ENCODE results near the gene AHDC1.

Gene AHDC1

DNA sequence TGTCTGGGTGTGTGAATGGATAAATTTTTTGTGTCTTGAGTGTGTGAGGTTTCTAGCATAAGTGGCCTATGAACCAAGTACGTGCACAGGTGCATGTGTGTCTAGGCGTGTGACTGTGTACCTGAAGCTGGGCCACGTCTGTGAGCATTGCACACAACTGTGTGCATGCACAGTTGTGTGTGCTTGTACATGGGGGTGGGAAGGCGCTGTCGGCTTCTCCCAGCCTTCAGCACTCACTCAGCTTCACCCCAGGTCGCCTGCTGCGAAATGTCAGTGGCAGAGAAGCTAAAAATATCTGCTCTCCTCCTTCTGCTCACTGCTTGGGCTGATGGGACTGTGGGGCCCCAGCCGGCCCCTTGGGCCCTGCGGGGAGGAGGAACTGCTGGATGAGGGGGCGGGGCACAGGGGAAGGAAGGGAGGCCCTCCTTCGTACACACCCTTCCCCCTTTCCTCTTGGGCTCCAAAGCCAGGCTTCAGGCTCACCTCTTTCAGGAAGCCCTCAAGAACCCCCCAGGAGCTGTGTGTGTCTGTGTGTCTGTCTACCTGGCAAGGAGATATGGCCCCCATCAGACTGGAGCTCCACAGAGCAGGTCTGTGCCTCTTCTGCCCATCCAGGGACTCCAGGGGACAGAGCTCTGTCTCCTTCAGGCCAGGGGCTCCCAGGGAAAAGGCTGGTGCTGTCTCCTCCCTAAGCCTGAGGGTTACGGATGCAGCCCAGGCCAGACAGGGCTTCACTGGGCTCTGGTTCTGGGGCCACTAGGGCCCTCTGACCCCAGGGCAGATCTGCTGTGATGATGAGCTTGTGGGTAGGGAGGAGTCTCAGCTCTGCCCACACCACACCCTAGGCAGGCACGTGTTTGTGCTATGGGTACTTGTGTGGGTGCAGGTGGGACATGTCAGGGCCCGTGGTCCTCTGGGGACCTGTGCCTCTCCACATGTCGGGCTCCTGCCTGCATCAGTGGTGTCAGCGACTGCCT, 78.4 kb downstream of the AHDC1 start:
- peaks cover 7% of the 10 kb centered on the region; the same call in 1 of the 2 replicates for H3K27me3 ChIP-seq (ENCODE audit: insufficient read depth, low read length)
- peaks cover 47% of the 10 kb centered on the region for H3K4me1 ChIP-seq (ENCODE audit: insufficient read depth, low read length)
- no peaks in the 10 kb centered on the region for H3K36me3 ChIP-seq (ENCODE audit: insufficient read depth, low read depth, low read length)
- peak overlapping the region; percentile 67; the same call in 1 of the 2 replicates for H3K9ac ChIP-seq (ENCODE audit: low read depth, low read length)
- H3K4me3 ChIP-seq (ENCODE audit: low read length) = peak overlapping the region; percentile 55
- no peaks in the 10 kb centered on the region for H3K9me3 ChIP-seq (ENCODE audit: insufficient read depth, low read depth, low read length)
- peak overlapping the region; percentile 61 for H3K27ac ChIP-seq (ENCODE audit: low read length)

DNA sequence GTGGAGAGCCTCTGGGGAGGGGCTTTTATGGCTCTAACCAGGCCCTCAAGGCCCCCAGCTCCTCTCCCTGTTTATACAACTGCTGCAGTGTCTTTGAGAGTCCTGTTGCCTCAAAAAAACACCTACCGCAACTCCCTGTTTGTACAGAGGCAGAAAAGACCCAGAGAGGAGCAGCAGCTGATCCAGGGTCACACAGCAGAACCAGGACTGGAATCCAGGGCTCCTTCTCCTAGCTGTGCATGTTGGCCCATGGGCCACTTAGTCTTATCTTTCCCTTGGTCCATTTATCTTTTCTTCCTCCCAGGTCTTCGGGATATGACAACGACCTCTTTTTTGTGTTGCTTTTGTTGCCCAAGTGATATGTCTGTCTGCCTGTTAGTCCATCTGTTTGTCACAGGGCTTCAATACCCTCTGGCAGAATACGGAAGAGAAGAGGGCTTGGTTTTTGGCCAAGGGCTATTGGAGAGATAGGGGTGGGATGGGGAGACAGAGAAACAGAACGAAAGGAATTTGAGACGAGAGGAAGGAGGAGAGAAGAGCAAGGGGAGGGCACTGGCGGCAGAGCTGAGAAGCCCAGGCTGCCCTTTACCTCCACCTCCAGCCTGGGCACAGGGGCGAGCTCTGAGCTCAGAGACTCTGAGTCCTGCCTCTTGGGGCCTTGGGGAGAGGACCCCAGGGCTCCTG, 80.5 kb downstream of the AHDC1 start:
- no peak overlapping the region for H3K9ac ChIP-seq (ENCODE audit: low read depth, low read length)

DNA sequence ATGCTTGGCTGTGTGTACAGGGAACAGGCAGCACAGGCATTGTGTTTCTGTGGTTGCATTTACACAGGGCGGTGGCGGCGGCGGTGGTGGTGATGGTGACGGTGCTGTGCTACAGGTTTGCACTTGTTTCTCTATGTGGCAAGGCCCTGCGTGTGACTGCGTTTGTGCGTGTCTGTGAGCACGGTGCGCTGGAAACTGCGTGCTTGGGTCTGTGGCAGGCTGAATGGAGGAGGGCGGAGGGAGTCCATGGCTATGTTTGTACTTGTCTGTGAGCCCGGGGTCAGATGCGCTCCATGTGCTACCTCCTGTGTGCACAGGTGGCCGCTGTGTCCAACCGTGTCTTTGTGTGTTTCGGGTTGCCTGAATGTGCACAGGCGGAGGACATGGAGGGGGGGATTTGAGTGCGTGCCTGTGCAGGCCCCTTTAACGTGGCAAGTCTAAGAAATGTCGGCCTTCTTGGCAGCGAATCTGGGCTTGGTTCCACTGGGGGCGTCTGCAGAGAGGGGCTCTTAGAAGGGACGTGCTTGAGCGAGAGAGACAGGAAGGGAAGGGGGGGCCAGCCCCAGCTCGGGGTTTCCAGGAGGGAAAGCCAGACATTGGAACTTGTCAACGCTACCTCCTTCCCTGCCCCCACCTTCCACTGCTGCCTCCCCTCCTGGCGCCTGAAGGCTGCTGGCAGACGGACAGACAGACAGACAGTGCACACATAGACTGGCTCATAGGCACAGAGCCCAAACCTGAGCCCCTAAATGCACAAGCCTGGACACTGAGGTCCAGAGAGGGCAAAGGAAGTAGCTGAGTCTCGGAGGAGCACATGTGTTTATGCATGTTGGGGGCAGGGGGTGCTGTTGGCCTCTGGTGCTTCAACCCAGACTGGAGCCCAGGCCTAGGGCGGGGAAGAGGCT, 81.3 kb downstream of the AHDC1 start:
- Histone ChIP-seq H3K36me3 (ENCODE audit: insufficient read depth, low read depth, low read length) (no peaks in the 10 kb centered on the region), H3K4me3 (ENCODE audit: low read length) (no peak overlapping the region), H3K4me1 (ENCODE audit: insufficient read depth, low read length) (peaks cover 37% of the 10 kb centered on the region), H3K9me3 (ENCODE audit: insufficient read depth, low read depth, low read length) (no peaks in the 10 kb centered on the region), H3K27me3 (ENCODE audit: insufficient read depth, low read length) (no peaks in the 10 kb centered on the region), H3K9ac (ENCODE audit: low read depth, low read length) (peak overlapping the region; percentile 42; the same call in 1 of the 2 replicates), H3K27ac (ENCODE audit: low read length) (no peak overlapping the region)

More for the DNA sequence above, 80.5 kb downstream of the AHDC1 start:
- H3K4me1 ChIP-seq (ENCODE audit: insufficient read depth, low read length) = peaks cover 39% of the 10 kb centered on the region
- H3K27me3 ChIP-seq (ENCODE audit: insufficient read depth, low read length) = peaks cover 3% of the 10 kb centered on the region; the same call in 1 of the 2 replicates
- H3K9me3 ChIP-seq (ENCODE audit: insufficient read depth, low read depth, low read length) = no peaks in the 10 kb centered on the region
- H3K36me3 ChIP-seq (ENCODE audit: insufficient read depth, low read depth, low read length) = no peaks in the 10 kb centered on the region
- no peak overlapping the region for H3K4me3 ChIP-seq (ENCODE audit: low read length)
- H3K27ac ChIP-seq (ENCODE audit: low read length) = no peak overlapping the region

DNA sequence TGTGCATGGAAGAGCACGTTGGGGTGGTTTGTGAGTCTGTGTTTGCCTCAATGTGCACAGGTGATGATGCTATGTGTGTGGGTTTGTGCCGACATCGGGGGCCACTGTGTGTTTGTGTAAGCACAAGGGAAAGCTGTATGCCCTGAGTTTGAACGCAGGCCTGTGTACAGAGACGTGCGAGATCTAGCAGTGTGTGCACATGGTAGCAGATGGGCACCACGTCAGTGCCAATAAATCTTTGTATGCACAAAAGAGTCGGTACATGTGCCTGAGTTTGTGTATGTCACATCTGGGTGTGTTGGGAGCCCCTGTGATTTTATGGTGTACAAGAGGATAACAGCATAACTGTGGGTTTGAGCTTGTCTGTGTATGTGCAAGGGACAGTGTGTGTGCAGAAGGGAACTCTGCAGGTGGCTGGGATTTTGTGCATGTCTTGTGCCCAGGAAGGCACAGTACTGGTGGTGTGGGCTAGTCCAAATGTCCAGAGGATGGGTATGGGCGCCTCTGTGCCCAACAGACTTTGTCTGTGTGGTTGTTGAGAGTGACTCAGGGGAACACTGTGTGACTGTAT, 82.0 kb downstream of the AHDC1 start:
- no peak overlapping the region for H3K9ac ChIP-seq (ENCODE audit: low read depth, low read length)
- no peaks in the 10 kb centered on the region for H3K27me3 ChIP-seq (ENCODE audit: insufficient read depth, low read length)
- peaks cover 36% of the 10 kb centered on the region for H3K4me1 ChIP-seq (ENCODE audit: insufficient read depth, low read length)
- no peaks in the 10 kb centered on the region for H3K36me3 ChIP-seq (ENCODE audit: insufficient read depth, low read depth, low read length)
- no peak overlapping the region for H3K27ac ChIP-seq (ENCODE audit: low read length)
- H3K4me3 ChIP-seq (ENCODE audit: low read length) = no peak overlapping the region
- no peaks in the 10 kb centered on the region for H3K9me3 ChIP-seq (ENCODE audit: insufficient read depth, low read depth, low read length)

DNA sequence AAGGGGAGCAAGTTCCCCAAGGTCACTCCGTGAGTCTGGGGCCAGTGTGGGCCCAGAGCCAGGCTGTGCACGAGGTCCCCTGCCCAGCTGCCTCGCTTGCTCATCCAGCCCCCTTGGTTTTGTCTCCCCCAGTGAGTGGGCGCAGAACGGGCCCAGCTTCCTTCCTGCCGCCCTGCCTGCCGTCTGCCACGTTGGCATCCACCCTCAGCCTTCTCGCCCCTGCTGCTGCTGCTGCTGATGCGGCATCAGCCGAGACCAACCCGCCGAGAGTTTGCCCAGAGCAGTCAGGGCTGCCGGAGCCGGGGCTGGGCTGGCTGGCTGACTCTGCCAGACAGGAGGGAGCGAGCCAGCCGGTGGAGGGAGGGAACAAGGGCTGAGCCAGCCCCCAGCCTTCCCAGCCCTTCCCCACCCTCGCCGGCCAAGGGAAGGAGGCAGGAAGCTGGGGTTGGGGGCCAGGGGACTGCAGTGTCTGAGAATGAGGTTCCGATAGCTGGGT, 82.6 kb downstream of the AHDC1 start:
- no peak overlapping the region for H3K9ac ChIP-seq (ENCODE audit: low read depth, low read length)
- no peak overlapping the region for H3K27ac ChIP-seq (ENCODE audit: low read length)

DNA sequence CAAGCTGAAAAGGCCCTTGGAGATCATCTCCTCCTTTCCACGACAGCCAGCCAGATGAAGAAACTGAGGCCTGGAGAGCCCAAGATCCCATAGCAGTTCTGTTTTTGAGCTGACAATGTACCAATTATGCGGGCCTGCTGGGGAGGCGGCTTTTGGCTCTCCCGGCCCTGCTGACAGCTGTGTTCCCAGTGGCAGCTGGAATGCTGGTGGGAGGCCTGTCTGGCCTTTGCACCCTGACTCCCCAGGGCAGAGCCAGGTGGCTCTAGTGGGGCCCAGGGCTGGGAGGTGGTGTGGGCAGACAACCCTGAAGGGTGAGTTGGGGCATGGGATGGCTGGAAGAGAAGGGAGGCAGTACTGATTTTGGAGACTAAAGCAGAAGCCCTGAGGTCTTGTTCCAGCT, 83.3 kb downstream of the AHDC1 start:
- H3K4me3 ChIP-seq (ENCODE audit: low read length) = no peak overlapping the region
- H3K9me3 ChIP-seq (ENCODE audit: insufficient read depth, low read depth, low read length) = no peaks in the 10 kb centered on the region
- H3K4me1 ChIP-seq (ENCODE audit: insufficient read depth, low read length) = peaks cover 23% of the 10 kb centered on the region
- no peaks in the 10 kb centered on the region for H3K27me3 ChIP-seq (ENCODE audit: insufficient read depth, low read length)
- H3K27ac ChIP-seq (ENCODE audit: low read length) = no peak overlapping the region
- no peak overlapping the region for H3K9ac ChIP-seq (ENCODE audit: low read depth, low read length)
- no peaks in the 10 kb centered on the region for H3K36me3 ChIP-seq (ENCODE audit: insufficient read depth, low read depth, low read length)

More for the DNA sequence above, 82.6 kb downstream of the AHDC1 start:
- no peak overlapping the region for H3K4me3 ChIP-seq (ENCODE audit: low read length)
- H3K27me3 ChIP-seq (ENCODE audit: insufficient read depth, low read length) = no peaks in the 10 kb centered on the region
- H3K4me1 ChIP-seq (ENCODE audit: insufficient read depth, low read length) = peaks cover 30% of the 10 kb centered on the region
- H3K9me3 ChIP-seq (ENCODE audit: insufficient read depth, low read depth, low read length) = no peaks in the 10 kb centered on the region
- no peaks in the 10 kb centered on the region for H3K36me3 ChIP-seq (ENCODE audit: insufficient read depth, low read depth, low read length)

DNA sequence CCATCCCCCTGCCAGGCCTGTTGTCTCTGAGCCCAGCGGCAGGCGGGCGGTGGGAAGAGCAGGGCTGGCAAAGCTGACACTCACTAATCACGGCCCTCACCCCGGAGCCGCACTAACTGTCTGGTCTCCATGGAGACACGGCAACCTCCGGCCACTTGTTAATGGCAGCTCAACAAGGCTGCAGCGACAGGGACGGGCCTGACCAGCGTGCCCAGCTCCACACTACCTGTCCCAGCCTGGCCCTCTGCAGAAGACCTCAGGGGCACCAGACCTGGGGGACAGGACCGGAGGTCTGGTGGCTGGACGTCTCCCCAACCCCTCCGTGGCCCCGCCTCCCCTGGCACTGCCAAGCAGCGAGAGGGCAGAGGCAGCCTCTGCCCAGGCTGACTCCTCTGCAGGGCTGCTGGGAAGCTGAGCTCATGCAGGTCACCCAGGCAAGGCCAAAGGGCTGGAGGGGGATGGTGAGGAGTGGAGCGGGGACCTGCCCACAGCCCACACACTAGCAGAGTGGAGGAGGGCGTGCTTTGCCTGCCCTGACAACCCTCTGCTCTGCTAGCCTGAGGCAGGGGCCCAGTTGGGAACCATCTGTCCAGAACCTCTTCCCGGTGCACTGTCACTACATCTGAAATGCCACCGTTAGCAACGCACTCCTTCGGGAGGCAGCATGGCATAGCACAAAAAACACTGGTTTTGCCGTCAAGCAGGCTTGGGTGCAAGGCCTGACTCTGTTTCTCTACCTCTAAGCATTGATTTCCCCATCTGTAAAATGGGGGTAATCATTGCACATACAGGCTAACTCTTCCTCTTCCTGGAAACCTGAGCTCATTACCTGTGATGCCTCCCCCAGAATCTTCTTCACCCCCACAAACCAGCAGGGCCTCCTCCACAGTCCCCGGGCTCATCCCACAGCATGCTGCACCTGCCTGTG, 84.3 kb downstream of the AHDC1 start:
- no peaks in the 10 kb centered on the region for H3K9me3 ChIP-seq (ENCODE audit: insufficient read depth, low read depth, low read length)
- H3K4me1 ChIP-seq (ENCODE audit: insufficient read depth, low read length) = peaks cover 17% of the 10 kb centered on the region; the same call in 1 of the 2 replicates
- H3K4me3 ChIP-seq (ENCODE audit: low read length) = no peak overlapping the region
- no peaks in the 10 kb centered on the region for H3K27me3 ChIP-seq (ENCODE audit: insufficient read depth, low read length)
- H3K9ac ChIP-seq (ENCODE audit: low read depth, low read length) = no peak overlapping the region; the same call in 1 of the 2 replicates
- no peak overlapping the region for H3K27ac ChIP-seq (ENCODE audit: low read length)
- H3K36me3 ChIP-seq (ENCODE audit: insufficient read depth, low read depth, low read length) = no peaks in the 10 kb centered on the region

DNA sequence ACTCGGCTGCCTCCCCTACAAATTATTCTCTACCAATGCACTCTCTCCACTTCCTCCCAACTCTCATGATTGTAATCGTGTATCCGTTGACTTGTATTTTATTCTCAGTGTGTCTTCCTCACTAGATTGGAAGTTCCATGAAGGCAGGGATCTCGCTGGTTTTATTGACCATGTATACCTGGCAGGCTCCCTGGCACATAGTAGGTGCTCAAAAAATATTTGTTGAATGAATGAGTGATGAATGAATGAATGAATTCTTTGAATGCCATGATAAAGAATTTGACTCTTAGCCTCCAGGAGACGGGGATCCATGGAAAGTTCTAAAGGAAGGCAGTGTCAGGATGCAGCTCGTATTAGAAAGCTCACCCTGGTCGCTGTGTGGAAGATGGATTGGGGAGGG, 85.1 kb downstream of the AHDC1 start:
- Histone ChIP-seq H3K4me3 (ENCODE audit: low read length) (no peak overlapping the region), H3K27ac (ENCODE audit: low read length) (no peak overlapping the region)

DNA sequence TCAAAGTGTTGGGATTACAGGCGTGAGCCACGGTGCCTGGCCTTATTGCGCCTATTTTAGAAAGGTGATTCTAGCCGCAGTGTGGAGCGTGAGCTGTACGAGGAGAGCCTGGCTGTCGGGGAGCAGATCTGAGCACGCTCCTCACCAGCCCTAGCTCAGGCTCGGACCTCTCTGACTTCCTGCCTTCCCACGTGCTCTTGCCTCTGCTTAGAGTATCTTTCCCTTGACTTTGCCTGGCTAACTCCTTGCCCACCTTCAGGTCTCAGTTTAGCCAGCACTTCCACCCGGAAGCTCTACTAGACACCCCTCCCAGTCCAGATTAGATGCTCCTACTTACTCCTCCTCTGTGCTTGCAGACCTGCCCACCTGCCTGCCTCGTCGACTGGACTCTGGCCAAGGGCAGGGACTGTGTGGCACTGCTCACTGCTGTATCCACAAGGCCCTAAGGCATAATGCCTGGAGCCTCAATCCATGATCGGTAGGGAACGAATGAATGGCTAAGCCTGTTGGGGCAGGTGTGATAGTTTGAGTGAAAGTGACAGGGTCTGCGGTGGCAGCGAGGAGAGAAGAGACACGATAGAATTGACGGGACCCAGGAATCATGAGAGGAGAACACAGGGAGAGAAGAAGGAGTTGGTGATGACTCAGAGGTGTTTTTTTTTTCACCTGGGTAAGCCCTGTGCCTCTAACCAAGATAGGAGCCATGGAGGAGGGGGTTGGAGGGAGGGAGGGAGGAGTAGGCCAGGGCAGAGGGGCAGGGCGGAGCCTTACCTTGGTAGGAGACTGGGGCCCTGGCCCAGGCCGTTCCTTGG, 85.8 kb downstream of the AHDC1 start:
- no peak overlapping the region for H3K27ac ChIP-seq (ENCODE audit: low read length)
- H3K9ac ChIP-seq (ENCODE audit: low read depth, low read length) = no peak overlapping the region
- H3K36me3 ChIP-seq (ENCODE audit: insufficient read depth, low read depth, low read length) = no peaks in the 10 kb centered on the region
- H3K27me3 ChIP-seq (ENCODE audit: insufficient read depth, low read length) = no peaks in the 10 kb centered on the region
- H3K4me3 ChIP-seq (ENCODE audit: low read length) = no peak overlapping the region
- H3K9me3 ChIP-seq (ENCODE audit: insufficient read depth, low read depth, low read length) = no peaks in the 10 kb centered on the region
- peaks cover 7% of the 10 kb centered on the region; the same call in 1 of the 2 replicates for H3K4me1 ChIP-seq (ENCODE audit: insufficient read depth, low read length)

More for the DNA sequence above, 85.1 kb downstream of the AHDC1 start:
- no peaks in the 10 kb centered on the region for H3K9me3 ChIP-seq (ENCODE audit: insufficient read depth, low read depth, low read length)
- no peaks in the 10 kb centered on the region for H3K36me3 ChIP-seq (ENCODE audit: insufficient read depth, low read depth, low read length)
- no peak overlapping the region for H3K9ac ChIP-seq (ENCODE audit: low read depth, low read length)
- H3K27me3 ChIP-seq (ENCODE audit: insufficient read depth, low read length) = no peaks in the 10 kb centered on the region
- peaks cover 14% of the 10 kb centered on the region; the same call in 1 of the 2 replicates for H3K4me1 ChIP-seq (ENCODE audit: insufficient read depth, low read length)

Measured in iPS-20b (cell line).